HCT116 (cell line): ENCODE results near the gene CNOT2. TPM values are rescaled to one million over a fixed set of nuclear protein-coding genes. Genes with fewer than 3 reads are reported as not detected.

Experiments used
- ATAC-seq: fragments of 200-7000 bp; cut with Tn5 transposase; 2 replicates; pipeline ENCODE4 v1.9.1; 2020; ENCODE audit warnings: mild to moderate bottlenecking, moderate library complexity
- BruUV-seq: library from RNA; stranded (reverse); fragments of 400-500 nt; replicated peaks from 2 replicates; lab custom pipeline; 2021; lab: Mats Ljungman, UMichigan
- CTCF ChIA-PET: fragments of 300-600 bp; sonication (Branson Sonifier 250); formaldehyde crosslinking; loops from one replicate; lab custom pipeline; 2021; ENCODE audit warnings: antibody characterized with exemption; lab: Charles Lee
- POLR2A ChIA-PET: fragments of 300-600, 350-600 bp; sonication (Branson Sonifier 250); formaldehyde crosslinking; loops from one replicate; lab custom pipeline; 2021; ENCODE audit warnings: antibody characterized with exemption; lab: Charles Lee
- RAD21 ChIA-PET, 2 experiments: fragments of 300-600 bp; sonication (Branson Sonifier 250); formaldehyde crosslinking; loops; one replicate each; lab custom pipeline; 2023; ENCODE audit warnings: low total read pairs in 2 of 2; ENCODE audit not compliant: uncharacterized antibody in 2 of 2, unreplicated experiment in 2 of 2, low non-redundant PET in 1 of 2; lab: Charles Lee
- DNase-seq: peaks from one replicate; pipeline ENCODE4 v3.0.0-alpha.2; 2010; ENCODE audit warnings: low read depth, low spot score
- H2AFZ ChIP-seq: fragments of 200-600 bp; shearing (Covaris generic), sonication (generic); 2 replicates; pipeline ENCODE4 v1.6.1; 2017; ENCODE audit warnings: low read depth, mixed run types, mixed read lengths, antibody characterized with exemption, low read length; ENCODE audit not compliant: poor library complexity, severe bottlenecking
- H3K27ac ChIP-seq: 2 replicates; pipeline ENCODE4 v1.5.1; 2012; ENCODE audit warnings: low read depth, low read length
- H3K27me3 ChIP-seq: fragments of 200-600 bp; sonication (generic); 2 replicates; pipeline ENCODE4 v1.6.1; 2016; ENCODE audit warnings: mixed run types, low read length, mixed read lengths; ENCODE audit not compliant: insufficient read depth
- H3K36me3 ChIP-seq, 2 experiments: fragments of 200-500 bp in 1 of 2; fragments of 200-600 bp in 1 of 2; sonication (Bioruptor generic) in 1 of 2; sonication (generic) in 1 of 2; 2 replicates each; pipeline versions ENCODE4 v1.5.1 to v1.6.1; 2014 to 2016; ENCODE audit warnings: low read length in 2 of 2, inconsistent platforms in 1 of 2, mixed read lengths in 1 of 2, mixed run types in 1 of 2; ENCODE audit not compliant: insufficient read depth in 2 of 2, control insufficient read depth in 1 of 2
- H3K4me1 ChIP-seq, 2 experiments: fragments of 200-600 bp in 1 of 2; sonication (generic) in 1 of 2; 2 replicates each; pipeline versions ENCODE4 v1.5.1 to v1.6.1; 2012 to 2017; ENCODE audit warnings: low read length in 2 of 2, inconsistent platforms in 1 of 2, mild to moderate bottlenecking in 1 of 2, mixed read lengths in 1 of 2, mixed run types in 1 of 2, moderate library complexity in 1 of 2; ENCODE audit not compliant: insufficient read depth in 2 of 2, control insufficient read depth in 1 of 2
- H3K4me2 ChIP-seq: fragments of 200-600 bp; sonication (generic); 2 replicates; pipeline ENCODE4 v1.6.1; 2017; ENCODE audit warnings: mixed run types, low read length, mixed read lengths
- H3K4me3 ChIP-seq, 2 experiments: fragments of 200-600 bp in 1 of 2; sonication (generic) in 1 of 2; replicated peaks in 1 of 2; 2 replicates each; pipeline ENCODE4 v1.5.1; 2011 to 2016; ENCODE audit warnings: low read length in 2 of 2, control low read depth in 1 of 2, low read depth in 1 of 2, mild to moderate bottlenecking in 1 of 2, mixed read lengths in 1 of 2, mixed run types in 1 of 2
- H3K79me2 ChIP-seq: fragments of 200-600 bp; sonication (generic); 2 replicates; pipeline ENCODE4 v1.6.1; 2017; ENCODE audit warnings: mild to moderate bottlenecking, mixed run types, low read length, moderate library complexity, mixed read lengths; ENCODE audit not compliant: insufficient read depth
- H3K9ac ChIP-seq: fragments of 200-600 bp; sonication (generic); 2 replicates; pipeline ENCODE4 v1.6.1; 2016; ENCODE audit warnings: low read length, mixed read lengths
- H3K9me2 ChIP-seq: fragments of 200-600 bp; sonication (generic), shearing (Covaris generic); 2 replicates; pipeline ENCODE4 v1.6.1; 2017; ENCODE audit warnings: mixed run types, mild to moderate bottlenecking, moderate library complexity; ENCODE audit not compliant: insufficient read depth
- H3K9me3 ChIP-seq, 2 experiments: fragments of 200-500 bp in 1 of 2; fragments of 200-600 bp in 1 of 2; sonication (Bioruptor generic) in 1 of 2; sonication (generic) in 1 of 2; 2 replicates each; pipeline ENCODE4 v1.6.1; 2014 to 2017; ENCODE audit warnings: low read length in 2 of 2, mixed read lengths in 2 of 2, inconsistent platforms in 1 of 2, low read depth in 1 of 2, mild to moderate bottlenecking in 1 of 2, mixed run types in 1 of 2, moderate library complexity in 1 of 2; ENCODE audit not compliant: control insufficient read depth in 1 of 2, insufficient read depth in 1 of 2
- H4K20me1 ChIP-seq: fragments of 200-600 bp; sonication (generic), shearing (Covaris generic); 2 replicates; pipeline ENCODE4 v1.6.1; 2017; ENCODE audit warnings: mixed run types, mild to moderate bottlenecking, moderate library complexity; ENCODE audit not compliant: insufficient read depth
- CBX3 ChIP-seq: IDR thresholded peaks from 2 replicates; pipeline ENCODE4 v1.6.1; 2012; ENCODE audit warnings: low read depth
- EGR1 ChIP-seq: IDR thresholded peaks from 2 replicates; pipeline ENCODE4 v1.6.1; 2012; ENCODE audit warnings: low read depth
- ELF1 ChIP-seq: IDR thresholded peaks from 2 replicates; pipeline ENCODE4 v1.6.1; 2012; ENCODE audit warnings: low read depth, borderline replicate concordance
- JUND ChIP-seq: IDR thresholded peaks from 2 replicates; pipeline ENCODE4 v1.6.1; 2012
- POLR2AphosphoS5 ChIP-seq: IDR thresholded peaks from 2 replicates; pipeline ENCODE4 v1.6.1; 2011; ENCODE audit warnings: mild to moderate bottlenecking, low read depth, low read length, moderate library complexity
- SIN3A ChIP-seq: IDR thresholded peaks from 2 replicates; pipeline ENCODE4 v1.6.1; 2012; ENCODE audit warnings: low read depth
- SP1 ChIP-seq: IDR thresholded peaks from 2 replicates; pipeline ENCODE4 v1.6.1; 2012; ENCODE audit warnings: low read depth
- SRF ChIP-seq: IDR thresholded peaks from 2 replicates; pipeline ENCODE4 v1.6.1; 2012; ENCODE audit warnings: low read depth
- YY1 ChIP-seq: IDR thresholded peaks from 2 replicates; pipeline ENCODE4 v1.6.1; 2011; ENCODE audit warnings: low read length, low read depth, moderate library complexity, mild to moderate bottlenecking; ENCODE audit not compliant: insufficient replicate concordance; ENCODE audit errors: extremely low read depth
- ZFX ChIP-seq: fragments of 450-650 bp; IDR thresholded peaks from 2 replicates; pipeline ENCODE4 v1.6.1; 2017
- ZNF274 ChIP-seq: fragments of 200-500 bp; sonication (Bioruptor generic); IDR thresholded peaks from 2 replicates; pipeline ENCODE4 v1.6.1; 2014; ENCODE audit warnings: mild to moderate bottlenecking, low read depth, low read length, inconsistent platforms
- intact Hi-C: fragments of 100-400 bp; cut with micrococcal nuclease; formaldehyde crosslinking; loops from 2 replicates; pipeline ENCODE4 v1.10.0; 2022
- total RNA-seq: library from RNA; stranded (reverse); gene quantifications from one replicate; pipeline ENCODE4 v1.2.1, GENCODE V29; 2021; ENCODE audit not compliant: unreplicated experiment
- TF ChIP-seq, protein P1 (sequence below): IDR thresholded peaks from 2 replicates; pipeline ENCODE4 v1.6.1; 2012

The CNOT2 gene
- total RNA-seq, 1 experiment from 2014 or later, result 58.7 TPM

GRCh38 chr12:70367258-70368141 is 124.3 kb downstream of the CNOT2 start:
- no TSS peak for BruUV-seq
- ATAC-seq (peak; percentile 2; the same call in 1 of the 2 replicates), DNase-seq (no peak)
- Histone ChIP-seq H3K36me3 (no peaks in the 10 kb centered on the region), H3K27ac (peak overlapping the region; percentile 76), H2AFZ (peak overlapping the region; percentile 5), H3K27me3 (no peaks in the 10 kb centered on the region), H3K4me3 (peak overlapping the region; percentile 61 to 76), H3K4me2 (peak overlapping the region; percentile 92), H3K79me2 (no peaks in the 10 kb centered on the region), H3K9me3 (no peaks in the 10 kb centered on the region), H4K20me1 (no peaks in the 10 kb centered on the region), H3K9me2 (no peaks in the 10 kb centered on the region), H3K9ac (peak overlapping the region; percentile 53), H3K4me1 (peaks cover 0 to 17% of the 10 kb centered on the region in 2 experiments; a peak in 3 of 4 replicates)
- ChIA-PET CTCF (no interaction called here), RAD21 (interaction anchor here in 1 of 2 experiments (0.6 kb wide), 1 partner anchor 127 kb away, joined by 8 read pairs; no protein-coding TSS in a partner anchor), POLR2A (no interaction called here)
- intact Hi-C loops, result loop anchor here (5.0 to 10.0 kb wide), 2 partner anchors 125 to 463 kb away; partner anchors contain the start of gene CNOT2
- no peak for TF ChIP-seq CBX3
- TF ChIP-seq SP1, result 0 out of 2 replicates have a peak, but pooled peaks have one; percentile 7

DNA sequence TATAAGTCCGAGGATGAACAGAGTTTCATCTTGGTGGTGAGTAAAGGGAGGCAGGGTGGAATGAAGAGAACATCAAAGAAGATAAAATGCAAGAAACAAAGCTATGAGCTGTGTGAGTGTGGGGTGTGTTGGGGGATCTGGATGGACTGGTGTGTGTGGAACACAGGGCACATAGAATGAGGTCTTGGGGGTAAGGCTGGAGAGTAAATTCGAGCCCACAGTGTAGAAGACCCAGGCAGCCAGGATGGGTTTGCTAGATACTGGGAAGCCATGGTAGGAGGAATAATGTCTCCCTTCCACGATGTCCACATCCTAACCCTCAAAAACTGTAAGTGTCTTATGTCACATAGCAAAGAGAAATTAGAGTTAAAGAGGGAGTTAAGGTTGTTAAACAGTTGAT is 129.6 kb downstream of the CNOT2 start:
- ChIA-PET POLR2A (no interaction called here), RAD21 (no interaction called here), CTCF (no interaction called here)
- intact Hi-C loops, result no loop called here
- TF ChIP-seq POLR2AphosphoS5, result no peak
- no peak for TF ChIP-seq ZFX
- TF ChIP-seq ELF1, result no peak
- TF ChIP-seq YY1, result no peak
- TF ChIP-seq EGR1, result no peak
- TF ChIP-seq SIN3A, result no peak
- TF ChIP-seq ZNF274, result no peak
- TF ChIP-seq SRF, result no peak
- no peak for TF ChIP-seq CBX3
- TF ChIP-seq, protein P1, sequence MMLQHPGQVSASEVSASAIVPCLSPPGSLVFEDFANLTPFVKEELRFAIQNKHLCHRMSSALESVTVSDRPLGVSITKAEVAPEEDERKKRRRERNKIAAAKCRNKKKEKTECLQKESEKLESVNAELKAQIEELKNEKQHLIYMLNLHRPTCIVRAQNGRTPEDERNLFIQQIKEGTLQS, result no peak
- TF ChIP-seq JUND, result no peak
- H3K9me2 ChIP-seq, result no peaks in the 10 kb centered on the region
- no peak overlapping the region for H3K9ac ChIP-seq
- ATAC-seq (no peak), DNase-seq (no peak)
- no peaks in the 10 kb centered on the region for H3K79me2 ChIP-seq
- no peak overlapping the region for H3K4me2 ChIP-seq
- H3K27ac ChIP-seq, result no peak overlapping the region
- no peak overlapping the region for H3K4me3 ChIP-seq
- no peak overlapping the region for H2AFZ ChIP-seq
- H3K27me3 ChIP-seq, result no peaks in the 10 kb centered on the region
- BruUV-seq, result no TSS peak
- H3K36me3 ChIP-seq, result no peaks in the 10 kb centered on the region
- no peaks in the 10 kb centered on the region for H4K20me1 ChIP-seq
- H3K4me1 ChIP-seq, result no peaks in the 10 kb centered on the region
- no peaks in the 10 kb centered on the region for H3K9me3 ChIP-seq
